HEK293 (cell line): ENCODE measurements around the gene FEZ2.

Experiments used
- CTCF ChIA-PET: fragments of 350-600 bp; formaldehyde crosslinking; extraction: SDS; loops from one replicate; lab custom pipeline; 2021; ENCODE audit warnings: antibody characterized with exemption; lab: Yijun Ruan, JAX
- POLR2A ChIA-PET: fragments of 300-600 bp; formaldehyde crosslinking; extraction: SDS; loops from one replicate; lab custom pipeline; 2020; ENCODE audit warnings: antibody characterized with exemption, inconsistent platforms; lab: Yijun Ruan, JAX
- H3K27ac ChIP-seq: fragments of 200-500 bp; sonication (Bioruptor generic); 2 replicates; pipeline ENCODE4 v1.5.1; 2014; ENCODE audit warnings: low read depth, low read length, control low read depth, inconsistent platforms; ENCODE audit errors: extremely low read depth
- H3K36me3 ChIP-seq, 2 experiments: fragments of 200-500 bp in 1 of 2; sonication (Bioruptor generic) in 1 of 2; 1 replicate in 1 of 2; 2 replicates in 1 of 2; pipeline ENCODE4 v1.5.1; 2014 to 2017; ENCODE audit warnings: inconsistent platforms in 2 of 2, low read length in 2 of 2; ENCODE audit not compliant: control insufficient read depth in 2 of 2, insufficient read depth in 1 of 2
- H3K4me1 ChIP-seq: fragments of 200-500 bp; sonication (Bioruptor generic); 2 replicates; pipeline ENCODE4 v1.5.1; 2014; ENCODE audit warnings: mild to moderate bottlenecking, low read length, inconsistent platforms; ENCODE audit not compliant: control insufficient read depth, insufficient read depth
- H3K4me3 ChIP-seq: 2 replicates; pipeline ENCODE4 v1.5.1; 2011; ENCODE audit warnings: low read depth, mild to moderate bottlenecking, control low read depth, low read length, moderate library complexity
- H3K9me3 ChIP-seq: fragments of 200-500 bp; sonication (Bioruptor generic); 2 replicates; pipeline ENCODE4 v1.5.1; 2014; ENCODE audit warnings: low read depth, low read length, inconsistent platforms; ENCODE audit not compliant: control insufficient read depth, insufficient read depth
- EGR2 ChIP-seq: fragments of 450-650 bp; formaldehyde crosslinking; IDR thresholded peaks from 2 replicates; pipeline ENCODE4 v1.5.1; 2016; ENCODE audit warnings: low read depth, missing biosample characterization, missing genetic modification characterization
- GFI1B ChIP-seq: fragments of 450-650 bp; formaldehyde crosslinking; IDR thresholded peaks from 2 replicates; pipeline ENCODE4 v1.5.1; 2016; ENCODE audit warnings: missing biosample characterization, missing genetic modification characterization
- HOXA7 ChIP-seq: sonication (generic); formaldehyde crosslinking; IDR thresholded peaks from 2 replicates; pipeline ENCODE4 v1.8.1; 2022; ENCODE audit warnings: missing genetic modification reagents, borderline replicate concordance
- KLF9 ChIP-seq: fragments of 450-650 bp; formaldehyde crosslinking; IDR thresholded peaks from 2 replicates; pipeline ENCODE4 v1.5.1; 2016; ENCODE audit warnings: missing biosample characterization, missing genetic modification characterization, low read depth
- SCRT2 ChIP-seq: fragments of 450-650 bp; formaldehyde crosslinking; IDR thresholded peaks from 2 replicates; pipeline ENCODE4 v1.5.1; 2016; ENCODE audit warnings: missing biosample characterization, missing genetic modification characterization
- SP3 ChIP-seq: fragments of 450-650 bp; formaldehyde crosslinking; IDR thresholded peaks from 2 replicates; pipeline ENCODE4 v1.5.1; 2016; ENCODE audit warnings: missing biosample characterization, missing genetic modification characterization
- YY2 ChIP-seq: fragments of 450-650 bp; formaldehyde crosslinking; IDR thresholded peaks from 2 replicates; pipeline ENCODE4 v1.5.1; 2016; ENCODE audit warnings: missing biosample characterization, missing genetic modification characterization
- ZBTB1 ChIP-seq: fragments of 450-650 bp; formaldehyde crosslinking; IDR thresholded peaks from 2 replicates; pipeline ENCODE4 v1.5.1; 2016; ENCODE audit warnings: missing biosample characterization, missing genetic modification characterization
- ZBTB17 ChIP-seq: fragments of 450-650 bp; formaldehyde crosslinking; IDR thresholded peaks from 2 replicates; pipeline ENCODE4 v1.5.1; 2016; ENCODE audit warnings: missing biosample characterization, missing genetic modification characterization
- ZBTB8A ChIP-seq: fragments of 450-650 bp; formaldehyde crosslinking; IDR thresholded peaks from 2 replicates; pipeline ENCODE4 v1.5.1; 2016; ENCODE audit warnings: missing biosample characterization, missing genetic modification characterization
- ZNF112 ChIP-seq: fragments of 450-650 bp; formaldehyde crosslinking; IDR thresholded peaks from 2 replicates; pipeline ENCODE4 v1.5.0; 2017; ENCODE audit warnings: missing biosample characterization, missing genetic modification characterization
- ZNF121 ChIP-seq: fragments of 450-650 bp; formaldehyde crosslinking; IDR thresholded peaks from 2 replicates; pipeline ENCODE4 v1.5.1; 2016; ENCODE audit warnings: missing biosample characterization, missing genetic modification characterization
- ZNF133 ChIP-seq: fragments of 450-650 bp; formaldehyde crosslinking; IDR thresholded peaks from 2 replicates; pipeline ENCODE4 v1.5.1; 2016; ENCODE audit warnings: missing biosample characterization, missing genetic modification characterization
- ZNF174 ChIP-seq: fragments of 450-650 bp; formaldehyde crosslinking; IDR thresholded peaks from 2 replicates; pipeline ENCODE4 v1.5.0; 2017; ENCODE audit warnings: missing biosample characterization, mild to moderate bottlenecking, missing genetic modification characterization
- ZNF184 ChIP-seq: fragments of 450-650 bp; IDR thresholded peaks from 2 replicates; pipeline ENCODE4 v1.5.1; 2018; ENCODE audit warnings: missing biosample characterization, mild to moderate bottlenecking, missing genetic modification characterization
- ZNF211 ChIP-seq: fragments of 450-650 bp; formaldehyde crosslinking; IDR thresholded peaks from 2 replicates; pipeline ENCODE4 v1.5.1; 2016; ENCODE audit warnings: low read depth, missing biosample characterization, missing genetic modification characterization
- ZNF266 ChIP-seq: fragments of 450-650 bp; formaldehyde crosslinking; IDR thresholded peaks from 2 replicates; pipeline ENCODE4 v1.5.1; 2016; ENCODE audit warnings: missing biosample characterization, missing genetic modification characterization, low read depth
- ZNF274 ChIP-seq, 2 experiments: fragments of 200-500 bp in 1 of 2; fragments of 450-650 bp in 1 of 2; sonication (Bioruptor generic) in 1 of 2; formaldehyde crosslinking in 1 of 2; IDR thresholded peaks; 2 replicates each; pipeline versions ENCODE4 v1.5.1 to v1.6.1; 2014 to 2016; ENCODE audit warnings: borderline replicate concordance in 1 of 2, inconsistent platforms in 1 of 2, low read length in 1 of 2, missing biosample characterization in 1 of 2, missing genetic modification characterization in 1 of 2
- ZNF302 ChIP-seq: fragments of 450-650 bp; formaldehyde crosslinking; IDR thresholded peaks from 2 replicates; pipeline ENCODE4 v1.5.1; 2016; ENCODE audit warnings: missing biosample characterization, missing genetic modification characterization, low read depth
- ZNF311 ChIP-seq: fragments of 450-650 bp; formaldehyde crosslinking; IDR thresholded peaks from 2 replicates; pipeline ENCODE4 v1.5.1; 2017; ENCODE audit warnings: missing biosample characterization, missing genetic modification characterization, borderline replicate concordance
- ZNF350 ChIP-seq: fragments of 450-650 bp; formaldehyde crosslinking; IDR thresholded peaks from 2 replicates; pipeline ENCODE4 v1.5.0; 2017; ENCODE audit warnings: missing biosample characterization, mild to moderate bottlenecking, missing genetic modification characterization
- ZNF501 ChIP-seq: fragments of 450-650 bp; formaldehyde crosslinking; IDR thresholded peaks from 2 replicates; pipeline ENCODE4 v1.5.1; 2016; ENCODE audit warnings: missing biosample characterization, missing genetic modification characterization
- ZNF514 ChIP-seq: fragments of 450-650 bp; formaldehyde crosslinking; IDR thresholded peaks from 2 replicates; pipeline ENCODE4 v1.5.1; 2016; ENCODE audit warnings: missing biosample characterization, missing genetic modification characterization
- ZNF624 ChIP-seq: fragments of 450-650 bp; formaldehyde crosslinking; IDR thresholded peaks from 2 replicates; pipeline ENCODE4 v1.5.1; 2017; ENCODE audit warnings: missing biosample characterization, missing genetic modification characterization
- ZNF664 ChIP-seq: fragments of 450-650 bp; formaldehyde crosslinking; IDR thresholded peaks from 2 replicates; pipeline ENCODE4 v1.5.1; 2016; ENCODE audit warnings: missing biosample characterization, missing genetic modification characterization
- ZNF76 ChIP-seq: fragments of 450-650 bp; formaldehyde crosslinking; IDR thresholded peaks from 2 replicates; pipeline ENCODE4; 2016; ENCODE audit warnings: low read depth, missing biosample characterization, missing genetic modification characterization, borderline replicate concordance
- ZSCAN16 ChIP-seq: fragments of 450-650 bp; formaldehyde crosslinking; IDR thresholded peaks from 2 replicates; pipeline ENCODE4 v1.5.1; 2016; ENCODE audit warnings: missing biosample characterization, missing genetic modification characterization
- TF ChIP-seq, protein P1 (sequence below): fragments of 450-650 bp; formaldehyde crosslinking; conservative IDR thresholded peaks from 2 replicates; pipeline ENCODE4 v1.5.1; 2016; ENCODE audit warnings: low read depth, missing biosample characterization, missing genetic modification characterization
- TF ChIP-seq, protein P2 (sequence below): fragments of 450-650 bp; formaldehyde crosslinking; IDR thresholded peaks from 2 replicates; pipeline ENCODE4 v1.5.1; 2016; ENCODE audit warnings: missing biosample characterization, missing genetic modification characterization
- TF ChIP-seq, protein P3 (sequence below): fragments of 450-650 bp; formaldehyde crosslinking; IDR thresholded peaks from 2 replicates; pipeline ENCODE4 v1.5.1; 2016; ENCODE audit warnings: missing biosample characterization, missing genetic modification characterization

Gene FEZ2

DNA sequence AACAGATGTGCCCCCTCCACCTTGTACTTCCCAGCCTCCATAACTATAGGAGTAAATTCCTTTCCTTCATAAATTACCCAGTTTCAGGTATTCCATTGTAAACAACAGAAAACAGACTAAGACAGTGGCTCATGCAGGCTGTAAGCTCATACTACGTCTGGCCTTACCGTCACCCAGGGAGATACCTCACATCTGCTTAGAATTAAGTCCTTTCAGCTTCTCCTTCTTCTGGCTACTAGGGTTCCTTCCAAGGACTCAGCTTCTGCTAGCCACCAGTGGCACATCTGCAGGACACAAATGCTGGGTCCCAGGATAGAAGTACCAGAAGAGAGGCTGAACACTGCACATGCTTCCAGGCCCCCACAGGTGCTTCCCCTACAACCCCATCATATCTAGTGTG, 22.4 kb upstream of the FEZ2 start:
- ChIA-PET CTCF (interaction anchor here (0.6 to 0.8 kb wide), 2 partner anchors 44 to 62 kb away, joined by 3 read pairs; no protein-coding TSS in a partner anchor), POLR2A (no interaction called here)
- TF ChIP-seq ZNF664 (tag by site-specific recombination): no peak
- TF ChIP-seq GFI1B (tag by site-specific recombination): no peak
- no peak for TF ChIP-seq ZBTB1 (tag by site-specific recombination)
- no peak for TF ChIP-seq ZNF133 (tag by site-specific recombination)
- no peak for TF ChIP-seq ZNF501
- no peak for TF ChIP-seq ZNF350 (tag by site-specific recombination)
- no peak for TF ChIP-seq ZBTB8A
- TF ChIP-seq ZBTB17 (tag by site-specific recombination): no peak
- TF ChIP-seq YY2 (tag by site-specific recombination): no peak
- TF ChIP-seq ZNF514: no peak
- no peak for TF ChIP-seq HOXA7
- TF ChIP-seq ZNF624 (tag by site-specific recombination): no peak
- Histone ChIP-seq H3K36me3 (no peaks in the 10 kb centered on the region), H3K27ac (no peak overlapping the region), H3K9me3 (no peaks in the 10 kb centered on the region), H3K4me3 (no peak overlapping the region), H3K4me1 (no peaks in the 10 kb centered on the region; the same call in 1 of the 2 replicates)

DNA sequence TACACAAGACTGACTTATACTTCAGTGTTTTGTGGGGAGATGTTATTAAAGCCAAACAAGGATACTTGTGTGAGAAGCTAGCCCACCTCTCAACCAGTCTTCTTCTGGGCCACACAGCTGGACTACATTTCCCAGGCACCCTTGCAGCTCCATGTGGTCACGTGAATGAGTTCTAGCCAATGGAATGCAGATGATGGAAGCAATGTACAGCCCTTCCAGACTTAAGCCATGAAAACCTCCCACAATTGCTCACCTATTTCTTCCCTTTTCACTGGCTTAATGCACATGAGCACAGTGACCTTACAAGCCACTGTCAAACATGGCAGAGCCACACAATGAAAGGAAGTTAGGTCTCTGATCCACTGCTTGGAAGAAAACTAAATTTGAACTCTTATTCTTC, 20.4 kb upstream of the FEZ2 start:
- H3K9me3 ChIP-seq: no peaks in the 10 kb centered on the region
- no peak overlapping the region for H3K4me3 ChIP-seq
- H3K4me1 ChIP-seq: no peaks in the 10 kb centered on the region; the same call in 1 of the 2 replicates
- TF ChIP-seq ZNF274 (IDR thresholded peaks at IDR 0.05; ENCODE audit: low read length) (no peak), ZNF274 (tag by site-specific recombination; IDR thresholded peaks at IDR 0.05; ENCODE audit: borderline replicate concordance) (no peak), KLF9 (tag by site-specific recombination) (no peak), YY2 (tag by site-specific recombination) (no peak), ZNF121 (tag by site-specific recombination) (no peak), SP3 (tag by site-specific recombination) (peak; percentile 44), SCRT2 (no peak), ZNF174 (no peak), ZSCAN16 (tag by site-specific recombination) (no peak), EGR2 (no peak), ZNF266 (tag by site-specific recombination) (no peak), ZNF76 (tag by site-specific recombination) (peak; percentile 77), HOXA7 (no peak), ZNF211 (tag by site-specific recombination) (no peak), ZNF112 (tag by site-specific recombination) (no peak), ZNF184 (tag by site-specific recombination) (no peak), ZNF302 (tag by site-specific recombination) (no peak), ZBTB17 (tag by site-specific recombination) (peak; percentile 88), ZNF311 (no peak)
- TF ChIP-seq, protein P1, sequence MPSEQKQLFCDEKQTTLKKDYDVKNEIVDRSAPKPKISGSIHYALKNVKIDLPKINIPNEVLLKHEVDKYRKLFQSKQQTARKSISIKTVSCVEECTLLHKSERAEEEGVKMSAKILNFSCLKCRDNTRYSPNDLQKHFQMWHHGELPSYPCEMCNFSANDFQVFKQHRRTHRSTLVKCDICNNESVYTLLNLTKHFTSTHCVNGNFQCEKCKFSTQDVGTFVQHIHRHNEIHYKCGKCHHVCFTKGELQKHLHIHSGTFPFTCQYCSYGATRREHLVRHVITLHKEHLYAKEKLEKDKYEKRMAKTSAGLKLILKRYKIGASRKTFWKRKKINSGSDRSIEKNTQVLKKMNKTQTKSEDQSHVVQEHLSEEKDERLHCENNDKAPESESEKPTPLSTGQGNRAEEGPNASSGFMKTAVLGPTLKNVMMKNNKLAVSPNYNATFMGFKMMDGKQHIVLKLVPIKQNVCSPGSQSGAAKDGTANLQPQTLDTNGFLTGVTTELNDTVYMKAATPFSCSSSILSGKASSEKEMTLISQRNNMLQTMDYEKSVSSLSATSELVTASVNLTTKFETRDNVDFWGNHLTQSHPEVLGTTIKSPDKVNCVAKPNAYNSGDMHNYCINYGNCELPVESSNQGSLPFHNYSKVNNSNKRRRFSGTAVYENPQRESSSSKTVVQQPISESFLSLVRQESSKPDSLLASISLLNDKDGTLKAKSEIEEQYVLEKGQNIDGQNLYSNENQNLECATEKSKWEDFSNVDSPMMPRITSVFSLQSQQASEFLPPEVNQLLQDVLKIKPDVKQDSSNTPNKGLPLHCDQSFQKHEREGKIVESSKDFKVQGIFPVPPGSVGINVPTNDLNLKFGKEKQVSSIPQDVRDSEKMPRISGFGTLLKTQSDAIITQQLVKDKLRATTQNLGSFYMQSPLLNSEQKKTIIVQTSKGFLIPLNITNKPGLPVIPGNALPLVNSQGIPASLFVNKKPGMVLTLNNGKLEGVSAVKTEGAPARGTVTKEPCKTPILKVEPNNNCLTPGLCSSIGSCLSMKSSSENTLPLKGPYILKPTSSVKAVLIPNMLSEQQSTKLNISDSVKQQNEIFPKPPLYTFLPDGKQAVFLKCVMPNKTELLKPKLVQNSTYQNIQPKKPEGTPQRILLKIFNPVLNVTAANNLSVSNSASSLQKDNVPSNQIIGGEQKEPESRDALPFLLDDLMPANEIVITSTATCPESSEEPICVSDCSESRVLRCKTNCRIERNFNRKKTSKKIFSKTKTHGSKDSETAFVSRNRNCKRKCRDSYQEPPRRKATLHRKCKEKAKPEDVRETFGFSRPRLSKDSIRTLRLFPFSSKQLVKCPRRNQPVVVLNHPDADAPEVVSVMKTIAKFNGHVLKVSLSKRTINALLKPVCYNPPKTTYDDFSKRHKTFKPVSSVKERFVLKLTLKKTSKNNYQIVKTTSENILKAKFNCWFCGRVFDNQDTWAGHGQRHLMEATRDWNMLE (tag by site-specific recombination): 0 out of 2 replicates have a peak, but pooled peaks have one; percentile 18
- TF ChIP-seq, protein P2, sequence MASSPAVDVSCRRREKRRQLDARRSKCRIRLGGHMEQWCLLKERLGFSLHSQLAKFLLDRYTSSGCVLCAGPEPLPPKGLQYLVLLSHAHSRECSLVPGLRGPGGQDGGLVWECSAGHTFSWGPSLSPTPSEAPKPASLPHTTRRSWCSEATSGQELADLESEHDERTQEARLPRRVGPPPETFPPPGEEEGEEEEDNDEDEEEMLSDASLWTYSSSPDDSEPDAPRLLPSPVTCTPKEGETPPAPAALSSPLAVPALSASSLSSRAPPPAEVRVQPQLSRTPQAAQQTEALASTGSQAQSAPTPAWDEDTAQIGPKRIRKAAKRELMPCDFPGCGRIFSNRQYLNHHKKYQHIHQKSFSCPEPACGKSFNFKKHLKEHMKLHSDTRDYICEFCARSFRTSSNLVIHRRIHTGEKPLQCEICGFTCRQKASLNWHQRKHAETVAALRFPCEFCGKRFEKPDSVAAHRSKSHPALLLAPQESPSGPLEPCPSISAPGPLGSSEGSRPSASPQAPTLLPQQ: no peak
- TF ChIP-seq, protein P3, sequence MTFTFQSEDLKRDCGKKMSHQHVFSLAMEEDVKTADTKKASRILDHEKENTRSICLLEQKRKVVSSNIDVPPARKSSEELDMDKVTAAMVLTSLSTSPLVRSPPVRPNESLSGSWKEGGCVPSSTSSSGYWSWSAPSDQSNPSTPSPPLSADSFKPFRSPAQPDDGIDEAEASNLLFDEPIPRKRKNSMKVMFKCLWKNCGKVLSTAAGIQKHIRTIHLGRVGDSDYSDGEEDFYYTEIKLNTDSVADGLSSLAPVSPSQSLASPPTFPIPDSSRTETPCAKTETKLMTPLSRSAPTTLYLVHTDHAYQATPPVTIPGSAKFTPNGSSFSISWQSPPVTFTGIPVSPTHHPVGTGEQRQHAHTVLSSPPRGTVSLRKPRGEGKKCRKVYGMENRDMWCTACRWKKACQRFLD: no peak
- TF ChIP-seq, all 188 proteins: peak for 4
- ChIA-PET CTCF (interaction anchor here (0.9 kb wide), 1 partner anchor 46 kb away, joined by 4 read pairs; no protein-coding TSS in a partner anchor), POLR2A (interaction anchor here (0.5 to 1.0 kb wide), 4 partner anchors 9 to 263 kb away, joined by 3 to 9 read pairs (median 3); partner anchors contain the start of genes CRIM1 and FEZ2)
- Histone ChIP-seq H3K27ac (no peak overlapping the region), H3K36me3 (no peaks in the 10 kb centered on the region)
